WTC11 (cell line): ENCODE results near the gene CHFR. TPM values are rescaled to one million over a fixed set of nuclear protein-coding genes. Genes with fewer than 3 reads are reported as not detected.
A peak's percentile ranks its signal among the peaks of the same experiment; 100 is the strongest.
"Not testable (repeated sequence)": the region's sequence is repeated elsewhere in the genome, so short reads cannot be mapped to it uniquely, and the experiment has no call there.

Experiments used
- ATAC-seq: fragments of 200-7000 bp; cut with Tn5 transposase; 2 replicates; pipeline ENCODE4 v1.10.0; 2021; ENCODE audit warnings: mild to moderate bottlenecking, moderate library complexity
- CTCF ChIA-PET: fragments of 300-600 bp; sonication (Branson Sonifier 250); formaldehyde crosslinking; loops from one replicate; lab custom pipeline; 2021; ENCODE audit warnings: antibody characterized with exemption; lab: Charles Lee
- POLR2A ChIA-PET: fragments of 350-600 bp; sonication (Branson Sonifier 250); formaldehyde crosslinking; loops from one replicate; lab custom pipeline; 2021; ENCODE audit warnings: antibody characterized with exemption; lab: Charles Lee
- DNase-seq: peaks from one replicate; pipeline ENCODE4 v3.0.0; 2021; ENCODE audit warnings: low spot score
- H3K27ac Mint-ChIP-seq: 2 replicates; pipeline ENCODE4 v1.8.0; 2021; ENCODE audit warnings: mixed read lengths
- H3K27me3 Mint-ChIP-seq: 2 replicates; pipeline ENCODE4 v1.8.0; 2021; ENCODE audit warnings: low read depth, mild to moderate bottlenecking, moderate library complexity, mixed read lengths
- H3K36me3 Mint-ChIP-seq: 2 replicates; pipeline ENCODE4 v1.8.0; 2021; ENCODE audit warnings: mixed read lengths
- H3K4me1 Mint-ChIP-seq: 2 replicates; pipeline ENCODE4 v1.8.0; 2022; ENCODE audit warnings: mixed read lengths
- H3K4me3 Mint-ChIP-seq: 2 replicates; pipeline ENCODE4 v1.8.0; 2021; ENCODE audit warnings: mild to moderate bottlenecking, moderate library complexity, mixed read lengths
- H3K9me3 Mint-ChIP-seq: 2 replicates; pipeline ENCODE4 v1.8.0; 2021; ENCODE audit warnings: mixed read lengths
- ATF6 ChIP-seq: sonication (generic); formaldehyde crosslinking; IDR thresholded peaks from 2 replicates; pipeline ENCODE4 v1.8.1; 2023; ENCODE audit warnings: mild to moderate bottlenecking, missing genetic modification reagents
- E2F1 ChIP-seq: sonication (generic); formaldehyde crosslinking; IDR thresholded peaks from 2 replicates; pipeline ENCODE4 v1.8.0; 2022; ENCODE audit warnings: mild to moderate bottlenecking, missing genetic modification reagents
- ERG ChIP-seq: fragments of 250-450 bp; sonication (Bioruptor Pico); IDR thresholded peaks from 2 replicates; pipeline ENCODE4 v1.8.0; 2021; ENCODE audit warnings: mild to moderate bottlenecking
- GRHL2 ChIP-seq: fragments of 250-450 bp; sonication (Bioruptor Pico); IDR thresholded peaks from 2 replicates; pipeline ENCODE4 v1.8.0; 2022; ENCODE audit warnings: mild to moderate bottlenecking, moderate library complexity; ENCODE audit not compliant: insufficient replicate concordance, severe bottlenecking
- NR3C1 ChIP-seq: sonication (generic); formaldehyde crosslinking; conservative IDR thresholded peaks from 2 replicates; pipeline ENCODE4 v1.8.1; 2023; ENCODE audit warnings: low read depth, mild to moderate bottlenecking, missing genetic modification reagents
- RELA ChIP-seq: sonication (generic); formaldehyde crosslinking; IDR thresholded peaks from 2 replicates; pipeline ENCODE4 v1.8.1; 2022; ENCODE audit warnings: missing genetic modification reagents, mild to moderate bottlenecking, borderline replicate concordance
- SMAD3 ChIP-seq: sonication (generic); formaldehyde crosslinking; IDR thresholded peaks from 2 replicates; pipeline ENCODE4 v1.8.0; 2022; ENCODE audit warnings: missing genetic modification reagents, mild to moderate bottlenecking, borderline replicate concordance
- SMAD4 ChIP-seq: sonication (generic); formaldehyde crosslinking; IDR thresholded peaks from 2 replicates; pipeline ENCODE4 v1.8.0; 2022; ENCODE audit warnings: mild to moderate bottlenecking, missing genetic modification reagents
- TEAD4 ChIP-seq: sonication (generic); formaldehyde crosslinking; IDR thresholded peaks from 2 replicates; pipeline ENCODE4 v1.8.0; 2022; ENCODE audit warnings: mild to moderate bottlenecking, missing genetic modification reagents
- USF1 ChIP-seq: sonication (generic); formaldehyde crosslinking; IDR thresholded peaks from 2 replicates; pipeline ENCODE4 v1.8.0; 2022; ENCODE audit warnings: mild to moderate bottlenecking, missing genetic modification reagents
- ZBTB43 ChIP-seq: sonication (generic); formaldehyde crosslinking; IDR thresholded peaks from 2 replicates; pipeline ENCODE4 v1.8.1; 2023; ENCODE audit warnings: mild to moderate bottlenecking, missing genetic modification reagents
- ZNF232 ChIP-seq: sonication (generic); formaldehyde crosslinking; IDR thresholded peaks from 2 replicates; pipeline ENCODE4 v1.8.0; 2022; ENCODE audit warnings: mild to moderate bottlenecking, missing genetic modification reagents
- ZNF263 ChIP-seq: sonication (generic); formaldehyde crosslinking; IDR thresholded peaks from 2 replicates; pipeline ENCODE4 v1.8.1; 2022; ENCODE audit warnings: low read depth, mild to moderate bottlenecking, moderate library complexity, missing genetic modification reagents
- ZNF396 ChIP-seq: fragments of 250-450 bp; sonication (Bioruptor Pico); IDR thresholded peaks from 2 replicates; pipeline ENCODE4 v1.8.0; 2021; ENCODE audit warnings: mild to moderate bottlenecking, moderate library complexity, borderline replicate concordance
- ZNF532 ChIP-seq: fragments of 250-450 bp; sonication (Bioruptor Pico); IDR thresholded peaks from 2 replicates; pipeline ENCODE4 v1.9.0; 2021; ENCODE audit warnings: mild to moderate bottlenecking, borderline replicate concordance
- total RNA-seq: library from RNA; stranded (reverse); gene quantifications from 3 replicates; pipeline ENCODE4 v1.2.3, GENCODE V29; 2021
- TF ChIP-seq, protein P1 (sequence below): fragments of 250-450 bp; sonication (Bioruptor Pico); IDR thresholded peaks from 2 replicates; pipeline ENCODE4 v1.9.0; 2021; ENCODE audit warnings: moderate library complexity, mild to moderate bottlenecking, inconsistent platforms, borderline replicate concordance
- TF ChIP-seq, protein P2 (sequence below): fragments of 250-450 bp; sonication (Bioruptor Pico); IDR thresholded peaks from 2 replicates; pipeline ENCODE4 v1.9.0; 2021; ENCODE audit warnings: mild to moderate bottlenecking

Gene CHFR
- total RNA-seq, 1 experiment from 2014 or later: 58.7 TPM

GRCh38 chr12:132836795-132837331 lies 50.5 kb downstream of the CHFR start:
- Mint-ChIP-seq H3K9me3 (no peaks in the 10 kb centered on the region), H3K27me3 (no peaks in the 10 kb centered on the region), H3K4me3 (no peak overlapping the region), H3K4me1 (no peaks in the 10 kb centered on the region), H3K36me3 (peaks cover 16% of the 10 kb centered on the region), H3K27ac (peak overlapping the region; percentile 49; the same call in 1 of the 2 replicates)
- no peak for DNase-seq
- ATAC-seq: no peak
- no peak for TF ChIP-seq SMAD3
- no peak for TF ChIP-seq ZBTB43 (CRISPR knock-in tag)
- TF ChIP-seq USF1 (CRISPR knock-in tag): no peak
- TF ChIP-seq TEAD4 (CRISPR knock-in tag): no peak
- ChIA-PET CTCF (interaction anchor here (0.9 kb wide), 1 partner anchor 68 kb away, joined by 3 read pairs; no protein-coding TSS in a partner anchor), POLR2A (no interaction called here)

GRCh38 chr12:132836230-132836629 lies 51.2 kb downstream of the CHFR start:
- H3K9me3 Mint-ChIP-seq, POLR2A ChIA-PET, DNase-seq, H3K4me1 Mint-ChIP-seq, H3K27me3 Mint-ChIP-seq, H3K4me3 Mint-ChIP-seq, ATAC-seq, CTCF ChIA-PET: not testable (repeated sequence)
- Mint-ChIP-seq H3K27ac (peak overlapping the region; percentile 49; the same call in 1 of the 2 replicates), H3K36me3 (peaks cover 12% of the 10 kb centered on the region)

- H3K4me3 Mint-ChIP-seq: no peak overlapping the region
- no peak overlapping the region for H3K27ac Mint-ChIP-seq
- POLR2A ChIA-PET: no interaction called here
- ATAC-seq (no peak), DNase-seq (no peak)
- H3K4me1 Mint-ChIP-seq: no peaks in the 10 kb centered on the region
- H3K36me3 Mint-ChIP-seq: peaks cover 7% of the 10 kb centered on the region
- CTCF ChIA-PET: no interaction called here
- no peaks in the 10 kb centered on the region for H3K27me3 Mint-ChIP-seq
- H3K9me3 Mint-ChIP-seq: no peaks in the 10 kb centered on the region
- TF ChIP-seq ZNF396 (CRISPR knock-in tag) (no peak), GRHL2 (no peak), ZNF232 (CRISPR knock-in tag) (no peak), NR3C1 (CRISPR knock-in tag) (no peak), RELA (CRISPR knock-in tag) (no peak), SMAD4 (CRISPR knock-in tag) (no peak), ATF6 (CRISPR knock-in tag) (no peak), ERG (CRISPR knock-in tag) (no peak), ZNF532 (CRISPR knock-in tag) (no peak), ZNF263 (CRISPR knock-in tag) (no peak), E2F1 (CRISPR knock-in tag) (no peak)
- TF ChIP-seq, protein P1, sequence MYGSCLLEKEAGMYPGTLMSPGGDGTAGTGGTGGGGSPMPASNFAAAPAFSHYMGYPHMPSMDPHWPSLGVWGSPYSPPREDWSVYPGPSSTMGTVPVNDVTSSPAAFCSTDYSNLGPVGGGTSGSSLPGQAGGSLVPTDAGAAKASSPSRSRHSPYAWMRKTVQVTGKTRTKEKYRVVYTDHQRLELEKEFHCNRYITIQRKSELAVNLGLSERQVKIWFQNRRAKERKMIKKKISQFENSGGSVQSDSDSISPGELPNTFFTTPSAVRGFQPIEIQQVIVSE: no peak
- TF ChIP-seq, protein P2, sequence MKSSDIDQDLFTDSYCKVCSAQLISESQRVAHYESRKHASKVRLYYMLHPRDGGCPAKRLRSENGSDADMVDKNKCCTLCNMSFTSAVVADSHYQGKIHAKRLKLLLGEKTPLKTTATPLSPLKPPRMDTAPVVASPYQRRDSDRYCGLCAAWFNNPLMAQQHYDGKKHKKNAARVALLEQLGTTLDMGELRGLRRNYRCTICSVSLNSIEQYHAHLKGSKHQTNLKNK: no peak
These were observed 52.1 kb downstream of the CHFR start for GRCh38 chr12:132835076-132836025.
